ENCODE results near the gene MECP2. TPM values are rescaled to one million over a fixed set of nuclear protein-coding genes. Genes with fewer than 3 reads are reported as not detected.

MECP2 gene
- total and polyA plus RNA-seq, 2 experiments from 2014 or later = 18.1 to 19.4 TPM

- peak; percentile 29 for DNase-seq (ENCODE audit: low spot score)
- no peak overlapping the region for H3K4me3 ChIP-seq
- no peaks in the 10 kb centered on the region for H3K9me3 ChIP-seq (ENCODE audit: low read depth)
- peaks cover 4% of the 10 kb centered on the region for H3K4me1 ChIP-seq (ENCODE audit: insufficient read depth)
- no peaks in the 10 kb centered on the region for H3K9me2 ChIP-seq (replicated peaks; ENCODE audit: insufficient read depth)
- WGBS (ENCODE audit: low lambda C conversion rate, missing lambda C conversion rate) = 73% methylated on average over 11 of the region's 11 CpGs
- no peak overlapping the region for H2AFZ ChIP-seq
- no peaks in the 10 kb centered on the region for H3K27me3 ChIP-seq
- no peak overlapping the region for H3K4me2 ChIP-seq
- no peak for TF ChIP-seq CTCF (IDR thresholded peaks at IDR 0.05; ENCODE audit: poor library complexity)
- TF ChIP-seq EZH2phosphoT487 (IDR thresholded peaks at IDR 0.05; ENCODE audit: low read depth, severe bottlenecking, unreplicated experiment) = no peak
- no peak for TF ChIP-seq EZH2 (IDR thresholded peaks at IDR 0.05; ENCODE audit: borderline replicate concordance)
- H3K36me3 ChIP-seq (replicated peaks; ENCODE audit: insufficient read depth, low read depth) = no peaks in the 10 kb centered on the region
- H3K27ac ChIP-seq = peak overlapping the region; percentile 48
- H4K20me1 ChIP-seq (ENCODE audit: insufficient read depth, poor library complexity, severe bottlenecking) = peaks cover 38% of the 10 kb centered on the region
- H3K79me2 ChIP-seq = peaks cover 85% of the 10 kb centered on the region
These were observed 15.0 kb downstream of the MECP2 start for GRCh38 chrX:154082396-154083125.

- TF ChIP-seq EZH2 (IDR thresholded peaks at IDR 0.05; ENCODE audit: borderline replicate concordance) = no peak
- no peak for TF ChIP-seq CTCF (IDR thresholded peaks at IDR 0.05; ENCODE audit: poor library complexity)
- no peak for TF ChIP-seq EZH2phosphoT487 (IDR thresholded peaks at IDR 0.05; ENCODE audit: low read depth, severe bottlenecking, unreplicated experiment)
- Histone ChIP-seq H3K4me3 (no peak overlapping the region), H3K79me2 (peaks cover 88% of the 10 kb centered on the region), H3K4me1 (ENCODE audit: insufficient read depth) (no peaks in the 10 kb centered on the region), H2AFZ (no peak overlapping the region), H3K9me2 (replicated peaks; ENCODE audit: insufficient read depth) (no peaks in the 10 kb centered on the region), H3K9me3 (ENCODE audit: low read depth) (no peaks in the 10 kb centered on the region), H3K27ac (no peak overlapping the region), H4K20me1 (ENCODE audit: insufficient read depth, poor library complexity, severe bottlenecking) (peaks cover 48% of the 10 kb centered on the region), H3K36me3 (replicated peaks; ENCODE audit: insufficient read depth, low read depth) (no peaks in the 10 kb centered on the region), H3K27me3 (no peaks in the 10 kb centered on the region), H3K4me2 (no peak overlapping the region)
- no peak for DNase-seq (ENCODE audit: low spot score)
- WGBS (ENCODE audit: low lambda C conversion rate, missing lambda C conversion rate) = 90% methylated on average over 4 of the region's 4 CpGs
These were observed 20.4 kb downstream of the MECP2 start for GRCh38 chrX:154077101-154077500.

- Histone ChIP-seq H3K4me2 (peak overlapping the region; percentile 11), H3K36me3 (replicated peaks; ENCODE audit: insufficient read depth, low read depth) (no peaks in the 10 kb centered on the region), H3K27ac (peak overlapping the region; percentile 51), H3K27me3 (no peaks in the 10 kb centered on the region), H3K9me3 (ENCODE audit: low read depth) (no peaks in the 10 kb centered on the region), H3K4me1 (ENCODE audit: insufficient read depth) (no peaks in the 10 kb centered on the region), H3K79me2 (peaks cover 89% of the 10 kb centered on the region), H3K4me3 (no peak overlapping the region), H2AFZ (no peak overlapping the region), H4K20me1 (ENCODE audit: insufficient read depth, poor library complexity, severe bottlenecking) (peaks cover 47% of the 10 kb centered on the region), H3K9me2 (replicated peaks; ENCODE audit: insufficient read depth) (no peaks in the 10 kb centered on the region)
- no peak for TF ChIP-seq CTCF (IDR thresholded peaks at IDR 0.05; ENCODE audit: poor library complexity)
- TF ChIP-seq EZH2phosphoT487 (IDR thresholded peaks at IDR 0.05; ENCODE audit: low read depth, severe bottlenecking, unreplicated experiment) = no peak
- no peak for TF ChIP-seq EZH2 (IDR thresholded peaks at IDR 0.05; ENCODE audit: borderline replicate concordance)
- no peak for DNase-seq (ENCODE audit: low spot score)
- 69% methylated on average over 3 of the region's 3 CpGs for WGBS (ENCODE audit: low lambda C conversion rate, missing lambda C conversion rate)
These were observed 23.3 kb downstream of the MECP2 start for GRCh38 chrX:154074199-154074598.

Measured in hepatocyte (in vitro differentiated cells).